Measurements from ENCODE around the gene CPED1. TPM values are rescaled to one million over a fixed set of nuclear protein-coding genes. Genes with fewer than 3 reads are reported as not detected.

The CPED1 gene
- total RNA-seq, 1 donor, result 95.9 TPM

GRCh38 chr7:120985130-120985758 lies 3.3 kb upstream of the CPED1 start:
- no peak overlapping the region for H3K4me3 ChIP-seq (ENCODE audit: low read depth, low read length)
- TF ChIP-seq CTCF (IDR thresholded peaks at IDR 0.05; ENCODE audit: insufficient read depth, low read depth, low read length), result no peak
- DNase-seq (ENCODE audit: low read depth), result peak; percentile 88

- no peak for DNase-seq (ENCODE audit: low read depth)
- no peak overlapping the region for H3K4me3 ChIP-seq (ENCODE audit: low read depth, low read length)
- TF ChIP-seq CTCF (IDR thresholded peaks at IDR 0.05; ENCODE audit: insufficient read depth, low read depth, low read length), result no peak
These were observed 2.7 kb upstream of the CPED1 start for GRCh38 chr7:120985839-120986238.

- DNase-seq (ENCODE audit: low read depth), result no peak
- no peak for TF ChIP-seq CTCF (IDR thresholded peaks at IDR 0.05; ENCODE audit: insufficient read depth, low read depth, low read length)
- no peak overlapping the region for H3K4me3 ChIP-seq (ENCODE audit: low read depth, low read length)
These were observed 1.9 kb upstream of the CPED1 start for GRCh38 chr7:120986650-120987049.

GRCh38 chr7:120987280-120987679 lies 1.2 kb upstream of the CPED1 start:
- TF ChIP-seq CTCF (IDR thresholded peaks at IDR 0.05; ENCODE audit: insufficient read depth, low read depth, low read length), result no peak
- DNase-seq (ENCODE audit: low read depth), result no peak
- no peak overlapping the region for H3K4me3 ChIP-seq (ENCODE audit: low read depth, low read length)

- H3K4me3 ChIP-seq (ENCODE audit: low read depth, low read length), result peak overlapping the region; percentile 65
- peak; percentile 96 for DNase-seq (ENCODE audit: low read depth)
- peak; percentile 98 for TF ChIP-seq CTCF (IDR thresholded peaks at IDR 0.05; ENCODE audit: insufficient read depth, low read depth, low read length)
These were observed 574 bp upstream of the CPED1 start for GRCh38 chr7:120987683-120988590.

GRCh38 chr7:120989257-120990220 lies 1.0 kb downstream of the CPED1 start:
- DNase-seq (ENCODE audit: low read depth), result no peak
- peak overlapping the region; percentile 65 for H3K4me3 ChIP-seq (ENCODE audit: low read depth, low read length)
- TF ChIP-seq CTCF (IDR thresholded peaks at IDR 0.05; ENCODE audit: insufficient read depth, low read depth, low read length), result no peak

Data from fibroblast of villous mesenchyme (primary cell).